ENCODE measurements around the gene FAM171A1.

Gene FAM171A1

DNA sequence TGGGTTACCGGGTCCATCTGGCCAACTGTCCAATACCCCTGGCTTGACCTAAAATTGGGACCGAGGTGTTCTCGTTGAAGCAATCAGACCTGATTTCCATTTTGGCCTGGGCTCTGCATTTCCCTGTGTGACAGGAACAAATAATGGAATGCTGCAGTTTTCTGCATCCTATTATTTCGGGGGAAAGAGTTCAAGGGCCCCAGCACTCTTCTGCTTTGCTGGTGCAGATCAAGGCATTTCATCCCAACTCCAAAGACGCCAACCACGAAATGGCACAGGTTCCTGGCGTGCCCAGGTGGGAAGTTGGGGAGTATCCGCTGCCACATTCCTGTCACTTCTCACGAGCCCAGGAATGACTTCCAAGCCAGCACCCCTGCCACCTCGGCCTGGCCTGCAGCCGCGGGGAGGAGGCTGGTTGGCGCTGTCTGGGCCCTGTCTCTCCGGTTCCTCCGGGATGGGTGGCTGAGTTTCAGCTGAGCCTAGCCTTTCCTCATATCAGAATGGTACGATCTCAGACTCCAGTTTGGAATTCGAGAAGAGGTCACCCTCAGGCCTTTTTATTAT lies 56.5 kb downstream of the FAM171A1 start:
- no peak for DNase-seq

GRCh38 chr10:15313843-15314242 lies 57.2 kb downstream of the FAM171A1 start:
- DNase-seq, result no peak

DNA sequence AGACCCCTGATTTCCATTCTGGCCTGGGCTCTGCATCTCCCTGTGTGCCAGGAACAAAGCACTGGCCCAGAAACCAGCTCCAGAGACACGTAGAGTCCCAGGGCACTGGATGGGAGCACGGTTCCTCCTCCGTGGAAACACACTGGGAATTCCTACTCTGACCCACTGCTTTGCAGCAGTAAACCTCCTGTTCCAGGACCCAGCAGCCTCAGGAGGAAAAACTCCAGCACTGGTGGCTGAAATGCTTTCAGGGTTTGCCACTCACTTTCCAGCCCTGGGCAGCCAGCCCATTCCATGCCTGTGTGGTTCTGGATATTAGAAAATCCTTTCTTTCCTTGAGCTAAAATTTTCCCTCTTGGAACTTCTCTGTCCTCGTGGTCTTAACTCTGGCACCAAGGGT lies 58.0 kb downstream of the FAM171A1 start:
- no peak for DNase-seq

GRCh38 chr10:15311569-15312280 lies 59.4 kb downstream of the FAM171A1 start:
- DNase-seq, result no peak

- no peak for DNase-seq
These were observed 60.1 kb downstream of the FAM171A1 start for GRCh38 chr10:15310776-15311568.

DNA sequence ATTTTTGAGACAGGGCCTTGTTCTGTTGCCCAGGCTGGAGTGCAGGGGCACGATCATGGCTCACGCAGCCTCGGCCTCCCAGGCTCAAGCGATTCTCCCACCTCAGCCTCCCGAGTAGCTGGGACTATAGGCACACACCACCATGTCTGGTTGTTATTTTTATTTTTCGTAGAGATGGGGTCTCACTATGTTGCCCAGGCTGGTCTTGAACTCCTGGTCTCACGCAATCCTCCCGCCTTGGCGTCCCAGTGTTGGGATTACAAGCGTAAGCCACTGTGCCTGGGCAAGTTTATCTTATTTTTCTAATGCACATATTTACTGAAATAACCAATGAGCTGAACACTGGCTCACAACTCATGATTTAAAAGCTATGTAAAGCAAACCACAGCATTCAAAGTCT lies 61.9 kb downstream of the FAM171A1 start:
- DNase-seq, result no peak

DNA sequence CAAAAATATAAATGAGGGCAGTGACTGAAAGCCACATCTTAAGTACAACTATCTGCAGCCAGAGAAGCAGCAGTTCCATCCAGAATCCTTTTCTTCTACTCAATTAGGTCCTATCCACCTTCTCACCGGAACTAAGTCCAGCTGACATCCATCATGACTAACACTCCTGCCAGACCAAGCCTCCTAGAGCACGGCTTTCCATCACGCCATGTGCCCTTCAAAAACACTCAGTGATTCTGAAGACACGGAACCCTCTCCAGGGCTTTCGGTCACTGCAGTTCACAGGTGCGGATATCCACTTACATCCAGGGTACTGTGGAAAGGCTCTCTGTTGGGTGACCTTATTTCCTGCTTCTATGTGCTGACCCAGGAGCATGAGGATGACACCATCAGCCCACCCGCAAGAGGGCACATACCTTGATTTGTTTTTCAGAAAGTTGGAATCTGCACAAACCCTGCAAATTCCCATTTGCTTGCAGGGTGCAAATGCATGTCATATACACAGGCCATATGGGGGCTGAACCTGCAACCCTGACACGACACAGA lies 64.3 kb downstream of the FAM171A1 start:
- peak; percentile 1 for DNase-seq

GRCh38 chr10:15305634-15306033 lies 65.5 kb downstream of the FAM171A1 start:
- DNase-seq, result peak; percentile 4

DNA sequence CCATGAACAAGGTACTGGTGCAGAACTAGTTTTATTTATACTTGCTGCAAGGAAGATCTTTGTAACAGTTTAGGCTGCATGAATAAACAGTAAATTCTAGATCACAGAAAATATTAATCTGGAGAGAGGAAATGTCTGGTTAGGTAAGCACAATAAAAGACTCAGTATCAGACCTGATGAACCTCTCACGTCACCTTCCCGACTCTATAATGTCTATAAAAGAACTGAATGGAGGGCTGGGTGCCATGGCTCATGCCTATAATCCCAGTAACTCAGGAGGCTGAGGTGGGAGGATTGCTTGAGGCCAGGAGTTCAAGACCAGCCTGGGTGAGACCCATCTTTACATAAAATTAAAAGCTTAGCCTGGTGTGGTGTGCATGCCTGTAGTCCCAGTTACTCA lies 65.9 kb downstream of the FAM171A1 start:
- DNase-seq, result no peak

- peak; percentile 2 for DNase-seq
These were observed 68.7 kb downstream of the FAM171A1 start for GRCh38 chr10:15302188-15302956.

GRCh38 chr10:15300697-15301096 lies 70.4 kb downstream of the FAM171A1 start:
- peak; percentile 34 for DNase-seq

GRCh38 chr10:15300145-15300544 lies 70.9 kb downstream of the FAM171A1 start:
- DNase-seq, result peak; percentile 5

- DNase-seq, result no peak
These were observed 74.4 kb downstream of the FAM171A1 start for GRCh38 chr10:15296701-15297100.

GRCh38 chr10:15295537-15296325 lies 75.4 kb downstream of the FAM171A1 start:
- no peak for DNase-seq

DNA sequence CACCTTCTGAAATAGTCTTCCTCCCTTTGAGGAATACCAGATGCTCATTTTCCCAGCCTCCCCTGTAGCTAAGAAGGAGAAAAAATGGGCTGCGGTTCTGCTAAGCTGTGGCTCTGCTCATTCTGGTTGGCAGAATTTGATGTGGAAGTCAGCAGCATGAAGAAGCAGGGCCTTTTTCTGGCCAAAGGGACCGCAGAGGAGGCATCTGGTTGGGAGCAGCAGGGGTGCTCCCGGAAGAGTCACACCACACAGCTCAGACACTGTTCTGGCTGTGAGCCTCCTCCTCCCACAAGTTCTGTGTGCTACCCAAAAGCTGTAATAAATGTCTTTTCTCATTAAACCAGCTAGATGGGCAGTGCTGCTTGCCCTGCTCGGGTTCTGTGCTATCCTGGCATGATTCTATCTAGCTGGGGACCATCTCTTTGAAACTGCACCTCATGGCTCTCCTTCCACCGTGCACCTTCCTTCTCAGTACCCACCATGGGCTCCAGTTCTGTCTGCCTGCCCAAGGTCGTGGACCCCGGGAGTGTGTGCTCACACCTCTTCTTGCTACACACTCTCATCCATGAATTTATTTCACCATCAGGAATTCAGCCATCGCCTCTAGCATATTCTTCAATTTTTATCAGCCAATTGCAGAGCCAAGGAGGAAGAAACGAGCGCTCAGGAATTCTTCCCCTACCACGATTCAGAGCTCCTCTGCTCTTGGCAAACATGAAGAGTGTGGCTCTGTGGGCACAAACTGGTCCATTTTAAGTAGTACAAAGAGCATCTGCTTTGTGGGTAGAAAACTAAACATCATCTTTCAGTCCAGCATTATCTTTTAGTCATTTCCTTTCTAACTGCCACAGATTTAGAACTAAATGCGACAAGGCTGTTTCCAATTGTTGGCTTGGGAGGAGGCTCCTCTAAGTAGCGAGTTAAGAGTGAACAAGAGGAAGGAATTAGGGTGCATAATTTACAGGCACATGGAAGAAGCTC lies 76.9 kb downstream of the FAM171A1 start:
- DNase-seq, result no peak

DNA sequence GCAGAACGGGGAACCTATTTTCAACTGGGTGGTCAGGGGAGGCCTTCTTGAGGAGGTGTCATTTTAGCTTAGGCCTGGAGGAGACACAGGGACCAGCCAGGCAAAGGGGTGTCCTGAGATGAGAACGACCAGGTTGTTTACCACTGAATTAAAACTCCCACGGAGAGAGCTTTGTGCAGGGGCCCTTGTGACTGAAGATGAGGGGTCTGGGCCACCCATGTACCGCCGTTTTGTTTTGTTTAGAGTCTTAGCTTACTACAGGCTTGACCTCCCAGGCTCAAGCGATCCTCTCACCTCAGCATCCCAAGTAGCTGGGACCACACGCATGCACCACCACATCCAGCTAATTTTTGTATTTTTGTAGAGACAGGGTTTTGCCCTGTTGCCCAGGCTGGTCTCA lies 80.4 kb downstream of the FAM171A1 start:
- DNase-seq, result peak; percentile 15

GRCh38 chr10:15290150-15290549 lies 80.9 kb downstream of the FAM171A1 start:
- no peak for DNase-seq

DNA sequence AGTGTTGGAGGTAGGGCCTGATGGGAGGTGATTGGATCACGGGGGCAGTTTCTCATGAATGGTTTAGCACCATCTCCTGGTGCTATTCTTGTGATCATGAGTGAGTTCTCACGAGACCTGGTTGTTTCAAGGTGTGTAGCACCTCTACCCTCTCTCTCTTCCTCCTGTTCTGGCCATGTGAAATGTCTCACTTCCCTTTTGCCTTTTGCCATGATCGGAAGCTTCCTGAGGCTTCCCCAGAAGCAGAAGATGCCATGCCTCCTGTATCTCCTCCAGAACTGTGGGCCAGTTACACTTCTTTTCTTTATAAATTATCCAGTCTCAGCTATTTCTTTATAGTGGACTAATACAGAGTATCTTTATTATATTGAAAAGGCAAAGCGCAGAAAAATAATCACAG lies 90.1 kb downstream of the FAM171A1 start:
- no peak for DNase-seq

DNA sequence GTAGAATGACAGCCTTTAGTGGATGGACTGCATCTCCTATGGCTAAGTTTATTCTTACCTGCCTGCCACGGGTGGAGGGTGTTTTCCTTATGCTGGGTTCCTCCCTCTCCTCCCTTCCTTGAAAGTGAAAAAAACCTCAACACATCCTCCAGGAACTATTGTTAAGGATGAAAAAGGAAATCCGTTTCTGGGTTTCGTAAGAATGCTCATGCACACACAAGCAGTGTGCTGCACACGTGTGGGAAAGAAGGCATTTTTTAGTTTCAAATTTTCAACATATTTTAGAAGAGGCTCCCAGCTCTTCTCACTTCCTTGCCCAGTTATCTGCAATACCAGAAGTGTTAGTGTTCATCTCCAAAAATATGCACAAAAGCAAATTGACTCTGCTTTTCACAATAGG lies 90.6 kb downstream of the FAM171A1 start:
- DNase-seq, result no peak

DNA sequence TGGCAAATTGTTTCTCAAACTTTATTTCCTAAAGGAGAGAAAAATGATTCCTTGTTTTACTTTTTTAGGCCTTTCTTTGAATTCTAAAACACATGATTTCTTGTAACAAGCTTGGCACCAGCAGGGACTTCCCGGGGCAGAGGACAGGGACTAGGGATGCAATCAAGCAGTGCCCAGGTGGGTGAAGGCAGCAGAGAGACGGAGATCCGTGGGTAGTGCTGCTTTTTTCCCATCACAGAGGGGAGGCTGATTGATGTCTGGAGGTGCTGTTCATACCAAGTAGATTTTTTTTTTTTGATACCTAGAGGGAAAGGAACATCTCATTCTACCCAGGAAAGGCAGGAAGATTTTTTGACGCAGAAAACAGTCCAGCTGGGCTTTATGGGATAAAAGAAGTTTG lies 91.9 kb downstream of the FAM171A1 start:
- no peak for DNase-seq

DNA sequence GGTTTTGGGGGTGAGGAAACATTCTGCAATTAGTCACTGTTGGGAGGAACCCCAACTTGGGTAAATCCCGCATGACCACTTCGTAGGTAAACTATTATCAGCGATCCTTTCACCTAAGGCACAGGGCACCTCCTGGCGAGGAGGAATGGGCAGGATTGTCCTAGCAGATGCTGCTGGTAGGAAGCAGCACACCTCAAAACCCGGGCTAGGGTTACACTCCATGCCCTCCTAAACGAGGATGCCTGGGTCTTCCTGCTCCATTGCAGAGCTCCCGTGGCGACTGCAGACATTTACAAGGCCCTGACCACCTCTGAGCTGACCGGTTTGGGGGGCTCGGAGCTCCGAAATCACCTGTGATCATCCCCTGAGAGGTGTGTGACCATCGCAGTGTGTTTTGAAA lies 92.3 kb downstream of the FAM171A1 start:
- peak; percentile 19 for DNase-seq

Data from right forelimb (tissue), 1 donor.